Endodermal cell (in vitro differentiated cells): ENCODE measurements around the gene ABCA13. TPM values are rescaled to one million over a fixed set of nuclear protein-coding genes. Genes with fewer than 3 reads are reported as not detected.
A peak's percentile ranks its signal among the peaks of the same experiment; 100 is the strongest.

Experiments used
- DNase-seq: peaks from one replicate; pipeline ENCODE4 v3.0.0-alpha.2; 2017
- H3K27ac ChIP-seq: 2 replicates; pipeline ENCODE4 v1.5.1; 2013; ENCODE audit warnings: mild to moderate bottlenecking, low read depth, low read length, moderate library complexity
- H3K27me3 ChIP-seq: 2 replicates; pipeline ENCODE4 v1.6.1; 2013; ENCODE audit warnings: mild to moderate bottlenecking, low read length, moderate library complexity; ENCODE audit not compliant: insufficient read depth, control insufficient read depth, poor library complexity, severe bottlenecking
- H3K36me3 ChIP-seq: 2 replicates; pipeline ENCODE4 v1.7.0; 2013; ENCODE audit warnings: mild to moderate bottlenecking, low read length, moderate library complexity; ENCODE audit not compliant: control insufficient read depth, insufficient read depth
- H3K4me1 ChIP-seq: one replicate; pipeline ENCODE4 v1.7.0; 2013; ENCODE audit warnings: low read length; ENCODE audit not compliant: control insufficient read depth, insufficient read depth
- H3K4me3 ChIP-seq: 2 replicates; pipeline ENCODE4 v1.5.1; 2013; ENCODE audit warnings: mild to moderate bottlenecking, low read length, moderate library complexity
- H3K9ac ChIP-seq: 2 replicates; pipeline ENCODE4 v1.6.1; 2013; ENCODE audit warnings: mild to moderate bottlenecking, low read length, moderate library complexity; ENCODE audit not compliant: poor library complexity, severe bottlenecking; ENCODE audit errors: extremely low read depth
- H3K9me3 ChIP-seq: 2 replicates; pipeline ENCODE4 v1.6.1; 2013; ENCODE audit warnings: mild to moderate bottlenecking, low read length, moderate library complexity; ENCODE audit not compliant: control insufficient read depth
- H3K27ac Mint-ChIP-seq: 2 replicates; pipeline ENCODE4 v1.8.0; 2020; ENCODE audit warnings: mixed read lengths
- H3K27me3 Mint-ChIP-seq: 2 replicates; pipeline ENCODE4 v1.8.0; 2021; ENCODE audit warnings: mild to moderate bottlenecking, mixed read lengths; ENCODE audit not compliant: insufficient read depth
- H3K36me3 Mint-ChIP-seq: 2 replicates; pipeline ENCODE4 v1.8.0; 2020; ENCODE audit warnings: low read depth, mixed read lengths
- H3K4me1 Mint-ChIP-seq: 2 replicates; pipeline ENCODE4 v1.8.0; 2020; ENCODE audit warnings: mixed read lengths
- H3K4me3 Mint-ChIP-seq: 2 replicates; pipeline ENCODE4 v1.8.0; 2020; ENCODE audit warnings: mild to moderate bottlenecking, moderate library complexity, mixed read lengths
- H3K9me3 Mint-ChIP-seq: 2 replicates; pipeline ENCODE4 v1.8.0; 2020; ENCODE audit warnings: mild to moderate bottlenecking, mixed read lengths
- CTCF ChIP-seq: fragments of 200-600 bp; sonication (generic); conservative IDR thresholded peaks from 2 replicates; pipeline ENCODE4 v1.5.0; 2021; ENCODE audit warnings: antibody characterized with exemption, mild to moderate bottlenecking
- WGBS, 2 experiments: methylation state at CpG; one replicate each; pipeline versions ENCODE4 v1.1.5 to v1.1.7; 2013; ENCODE audit warnings: missing lambda C conversion rate in 2 of 2, mixed read lengths in 1 of 2; ENCODE audit not compliant: insufficient coverage in 1 of 2, insufficient read length in 1 of 2; 5-methylcytosine and 5-hydroxymethylcytosine counted together
- total RNA-seq, 2 donors: library from RNA; stranded (reverse); fragmentation: NEBNext Ultra II Directional in 1 of 2; extraction: Animal tissue kit (Norgen Biotek cat#: 25700) in 1 of 2; gene quantifications; 2 replicates in 1 of 2; 3 replicates in 1 of 2; pipeline ENCODE4 v1.2.1, GENCODE V29; 2021

ABCA13 gene
- total RNA-seq, 2 donors from 2014 or later: 0.04 to 0.11 TPM

GRCh38 chr7:48154792-48155413, 16.4 kb upstream of the ABCA13 start:
- Histone ChIP-seq H3K4me1 (no peaks in the 10 kb centered on the region), H3K9ac (no peak overlapping the region), H3K36me3 (no peaks in the 10 kb centered on the region), H3K9me3 (peaks cover 7% of the 10 kb centered on the region), H3K27me3 (no peaks in the 10 kb centered on the region), H3K4me3 (no peak overlapping the region), H3K27ac (no peak overlapping the region)
- WGBS, 2 experiments: 89 to 91% methylated on average over 4 to 8 of the region's 8 CpGs
- Mint-ChIP-seq H3K4me3 (no peak overlapping the region), H3K27ac (no peak overlapping the region), H3K27me3 (no peaks in the 10 kb centered on the region), H3K36me3 (peaks cover 1% of the 10 kb centered on the region), H3K4me1 (peaks cover 7% of the 10 kb centered on the region), H3K9me3 (peaks cover 22% of the 10 kb centered on the region)
- peak; percentile 75 for DNase-seq
- TF ChIP-seq CTCF: peak; percentile 82

- peaks cover 3% of the 10 kb centered on the region for H3K4me1 Mint-ChIP-seq
- no peak overlapping the region for H3K27ac Mint-ChIP-seq
- peaks cover 18% of the 10 kb centered on the region for H3K9me3 Mint-ChIP-seq
- 97 to 100% methylated on average over 1 to 2 of the region's 2 CpGs for WGBS, 2 experiments
- H3K9ac ChIP-seq: no peak overlapping the region
- H3K4me3 Mint-ChIP-seq: no peak overlapping the region
- H3K27ac ChIP-seq: no peak overlapping the region
- H3K4me1 ChIP-seq: no peaks in the 10 kb centered on the region
- no peaks in the 10 kb centered on the region for H3K36me3 ChIP-seq
- peaks cover 1% of the 10 kb centered on the region for H3K36me3 Mint-ChIP-seq
- peaks cover 9% of the 10 kb centered on the region for H3K9me3 ChIP-seq
- H3K27me3 Mint-ChIP-seq: no peaks in the 10 kb centered on the region
- H3K4me3 ChIP-seq: no peak overlapping the region
- TF ChIP-seq CTCF: no peak
- no peak for DNase-seq
- H3K27me3 ChIP-seq: no peaks in the 10 kb centered on the region
These were observed 12.9 kb upstream of the ABCA13 start for GRCh38 chr7:48158404-48158803.

- no peaks in the 10 kb centered on the region for H3K36me3 ChIP-seq
- Mint-ChIP-seq H3K27me3 (no peaks in the 10 kb centered on the region), H3K4me3 (no peak overlapping the region), H3K27ac (no peak overlapping the region), H3K36me3 (no peaks in the 10 kb centered on the region), H3K4me1 (peaks cover 3% of the 10 kb centered on the region), H3K9me3 (peaks cover 18% of the 10 kb centered on the region)
- H3K9ac ChIP-seq: no peak overlapping the region
- WGBS, 2 experiments: 74 to 100% methylated on average over 1 of the region's 1 CpG
- no peaks in the 10 kb centered on the region for H3K4me1 ChIP-seq
- TF ChIP-seq CTCF: no peak
- no peak overlapping the region for H3K4me3 ChIP-seq
- DNase-seq: no peak
- no peaks in the 10 kb centered on the region for H3K27me3 ChIP-seq
- peaks cover 12% of the 10 kb centered on the region for H3K9me3 ChIP-seq
- no peak overlapping the region for H3K27ac ChIP-seq
These were observed 9.7 kb upstream of the ABCA13 start for GRCh38 chr7:48161407-48162125.
